IMR-90 (cell line): ENCODE measurements around the gene NSL1. TPM values are rescaled to one million over a fixed set of nuclear protein-coding genes. Genes with fewer than 3 reads are reported as not detected.
A peak's percentile ranks its signal among the peaks of the same experiment; 100 is the strongest.

ENCODE experiments used
- ATAC-seq: fragments of 200-7000 bp; cut with Tn5 transposase; 2 replicates; pipeline ENCODE4 v1.9.1; 2020; ENCODE audit warnings: low read depth, mild to moderate bottlenecking, moderate library complexity
- BruUV-seq: library from RNA; stranded (reverse); fragments of 400-500 nt; replicated peaks from 2 replicates; lab custom pipeline; 2021; lab: Mats Ljungman, UMichigan
- CTCF ChIA-PET: fragments of 300-600 bp; formaldehyde crosslinking; extraction: SDS; loops from one replicate; lab custom pipeline; 2021; ENCODE audit warnings: antibody characterized with exemption; lab: Yijun Ruan, JAX
- POLR2A ChIA-PET: fragments of 300-600 bp; sonication (Branson Sonifier 250); formaldehyde crosslinking; loops from one replicate; lab custom pipeline; 2022; ENCODE audit warnings: antibody characterized with exemption; ENCODE audit not compliant: unreplicated experiment; lab: Charles Lee
- DNase-seq: peaks from one replicate; pipeline ENCODE4 v3.0.0; 2013
- H2AFZ ChIP-seq: replicated peaks from 2 replicates; pipeline ENCODE3; 2013; ENCODE audit warnings: low read length, mild to moderate bottlenecking; ENCODE audit not compliant: poor library complexity
- H2AK5ac ChIP-seq: 2 replicates; pipeline ENCODE4 v1.6.1; 2013; ENCODE audit warnings: low read depth, low read length, inconsistent platforms
- H2AK9ac ChIP-seq: replicated peaks from 2 replicates; pipeline ENCODE3; 2013; ENCODE audit warnings: mild to moderate bottlenecking, low read depth, low read length, moderate library complexity; ENCODE audit not compliant: poor library complexity
- H2BK120ac ChIP-seq: 2 replicates; pipeline ENCODE4 v1.6.1; 2013; ENCODE audit warnings: low read depth, low read length, inconsistent platforms
- H2BK15ac ChIP-seq: 3 replicates; pipeline ENCODE4 v1.6.1; 2013; ENCODE audit warnings: low read depth, low read length, inconsistent platforms
- H2BK20ac ChIP-seq: 2 replicates; pipeline ENCODE4 v1.6.1; 2013; ENCODE audit warnings: low read depth, mild to moderate bottlenecking, inconsistent platforms, low read length, moderate library complexity
- H2BK5ac ChIP-seq: 2 replicates; pipeline ENCODE4 v1.6.1; 2013; ENCODE audit warnings: mild to moderate bottlenecking, low read depth, low read length, inconsistent platforms; ENCODE audit not compliant: poor library complexity, severe bottlenecking
- H3K14ac ChIP-seq: replicated peaks from 2 replicates; pipeline ENCODE4 v1.6.1; 2013; ENCODE audit warnings: low read depth, low read length, inconsistent platforms
- H3K18ac ChIP-seq: 2 replicates; pipeline ENCODE4 v1.6.1; 2013; ENCODE audit warnings: low read depth, low read length, control low read depth
- H3K23ac ChIP-seq: 2 replicates; pipeline ENCODE4 v1.6.1; 2013; ENCODE audit warnings: low read depth, low read length, inconsistent platforms
- H3K27ac ChIP-seq: 2 replicates; pipeline ENCODE4 v1.5.1; 2013; ENCODE audit warnings: mild to moderate bottlenecking, control low read depth, low read length; ENCODE audit not compliant: insufficient read depth
- H3K27me3 ChIP-seq: 2 replicates; pipeline ENCODE4 v1.6.1; 2013; ENCODE audit warnings: low read length; ENCODE audit not compliant: control insufficient read depth, insufficient read depth
- H3K36me3 ChIP-seq: 2 replicates; pipeline ENCODE4 v1.6.1; 2013; ENCODE audit warnings: low read length, mixed read lengths; ENCODE audit not compliant: control insufficient read depth, insufficient read depth
- H3K4ac ChIP-seq: 2 replicates; pipeline ENCODE4 v1.6.1; 2013; ENCODE audit warnings: low read depth, low read length, inconsistent platforms
- H3K4me1 ChIP-seq: 2 replicates; pipeline ENCODE4 v1.6.1; 2013; ENCODE audit warnings: low read length, mixed read lengths; ENCODE audit not compliant: control insufficient read depth, insufficient read depth
- H3K4me2 ChIP-seq: 2 replicates; pipeline ENCODE4 v1.6.1; 2013; ENCODE audit warnings: low read depth, mild to moderate bottlenecking, control low read depth, low read length, moderate library complexity
- H3K4me3 ChIP-seq: 2 replicates; pipeline ENCODE4 v1.5.1; 2013; ENCODE audit warnings: low read depth, mild to moderate bottlenecking, control low read depth, low read length, moderate library complexity; ENCODE audit not compliant: insufficient read depth
- H3K56ac ChIP-seq: 2 replicates; pipeline ENCODE4 v1.6.1; 2013; ENCODE audit warnings: low read length, inconsistent platforms; ENCODE audit not compliant: insufficient read depth; ENCODE audit errors: extremely low read depth
- H3K79me1 ChIP-seq, 2 experiments: 2 replicates each; pipeline ENCODE4 v1.6.1; 2013; ENCODE audit warnings: low read length in 2 of 2, inconsistent platforms in 1 of 2, low read depth in 1 of 2
- H3K9ac ChIP-seq: 2 replicates; pipeline ENCODE4 v1.6.1; 2013; ENCODE audit warnings: low read depth, low read length, control low read depth
- H3K9me1 ChIP-seq: 2 replicates; pipeline ENCODE4 v1.6.1; 2013; ENCODE audit warnings: low read length, inconsistent platforms; ENCODE audit not compliant: insufficient read depth
- H3K9me3 ChIP-seq: 2 replicates; pipeline ENCODE4 v1.6.1; 2013; ENCODE audit warnings: low read length; ENCODE audit not compliant: control insufficient read depth, insufficient read depth
- H4K20me1 ChIP-seq: 2 replicates; pipeline ENCODE4 v1.6.1; 2013; ENCODE audit warnings: low read length, inconsistent platforms; ENCODE audit not compliant: insufficient read depth
- H4K5ac ChIP-seq: 2 replicates; pipeline ENCODE4 v1.6.1; 2013; ENCODE audit warnings: mild to moderate bottlenecking, low read depth, low read length, control low read depth
- H4K8ac ChIP-seq, 2 experiments: 2 replicates each; pipeline ENCODE4 v1.6.1; 2013; ENCODE audit warnings: low read depth in 2 of 2, low read length in 2 of 2, control low read depth in 1 of 2, inconsistent platforms in 1 of 2
- H4K91ac ChIP-seq: 2 replicates; pipeline ENCODE4 v1.6.1; 2013; ENCODE audit warnings: low read depth, low read length, inconsistent platforms; ENCODE audit not compliant: insufficient read depth
- BHLHE40 ChIP-seq: fragments of 150-350 bp; IDR thresholded peaks from 2 replicates; pipeline ENCODE4 v1.6.1; 2016; ENCODE audit warnings: mild to moderate bottlenecking, low read depth, low read length
- CEBPB ChIP-seq: IDR thresholded peaks from 2 replicates; pipeline ENCODE4 v1.6.1; 2012; ENCODE audit warnings: low read depth, low read length, improper control_type of control experiment
- CHD1 ChIP-seq: IDR thresholded peaks from 2 replicates; pipeline ENCODE4 v1.6.1; 2012; ENCODE audit warnings: low read depth, low read length, improper control_type of control experiment
- CTCF ChIP-seq: conservative IDR thresholded peaks from 2 replicates; pipeline ENCODE4 v1.5.1; 2012; ENCODE audit warnings: mild to moderate bottlenecking, low read depth, low read length, improper control_type of control experiment
- ELK1 ChIP-seq: fragments of 150-350 bp; IDR thresholded peaks from 2 replicates; pipeline ENCODE4 v1.6.1; 2016; ENCODE audit warnings: low read depth, mild to moderate bottlenecking, low read length, moderate library complexity, borderline replicate concordance
- FOS ChIP-seq: fragments of 150-350 bp; IDR thresholded peaks from 2 replicates; pipeline ENCODE4 v1.6.1; 2016; ENCODE audit warnings: low read depth, low read length
- MAFK ChIP-seq: IDR thresholded peaks from 2 replicates; pipeline ENCODE4 v1.6.1; 2012; ENCODE audit warnings: low read depth, low read length, improper control_type of control experiment
- MAZ ChIP-seq: IDR thresholded peaks from 2 replicates; pipeline ENCODE4 v1.6.1; 2012; ENCODE audit warnings: low read depth, mild to moderate bottlenecking, low read length, improper control_type of control experiment, moderate library complexity, borderline replicate concordance
- MXI1 ChIP-seq: IDR thresholded peaks from 2 replicates; pipeline ENCODE4 v1.6.1; 2012; ENCODE audit warnings: low read depth, mild to moderate bottlenecking, low read length, moderate library complexity, borderline replicate concordance
- NFE2L2 ChIP-seq: fragments of 150-350 bp; IDR thresholded peaks from 2 replicates; pipeline ENCODE4 v1.6.1; 2016; ENCODE audit warnings: low read depth, mild to moderate bottlenecking, low read length
- POLR2A ChIP-seq: IDR thresholded peaks from 2 replicates; pipeline ENCODE4 v1.6.1; 2012; ENCODE audit warnings: mild to moderate bottlenecking, low read depth, low read length
- RAD21 ChIP-seq: IDR thresholded peaks from 2 replicates; pipeline ENCODE4 v1.6.1; 2012; ENCODE audit warnings: low read length, improper control_type of control experiment
- RCOR1 ChIP-seq: IDR thresholded peaks from 2 replicates; pipeline ENCODE4 v1.6.1; 2012; ENCODE audit warnings: mild to moderate bottlenecking, low read length, improper control_type of control experiment; ENCODE audit not compliant: insufficient replicate concordance
- RFX5 ChIP-seq: IDR thresholded peaks from 2 replicates; pipeline ENCODE4 v1.8.0; 2012; ENCODE audit warnings: low read depth, mild to moderate bottlenecking, low read length, moderate library complexity
- SMC3 ChIP-seq: fragments of 150-350 bp; IDR thresholded peaks from 2 replicates; pipeline ENCODE4 v1.6.1; 2016; ENCODE audit warnings: low read depth, mild to moderate bottlenecking, antibody characterized with exemption, low read length, moderate library complexity
- WGBS, 2 experiments: methylation state at CpG; one replicate each; pipeline versions ENCODE4 v1.1.5 to v1.1.7; 2013; ENCODE audit warnings: missing lambda C conversion rate in 2 of 2; ENCODE audit not compliant: insufficient read length in 1 of 2; ENCODE audit errors: extremely low coverage in 2 of 2; 5-methylcytosine and 5-hydroxymethylcytosine counted together
- dilution Hi-C: fragments of 300-500 bp; cut with HindIII; formaldehyde crosslinking; loops from one replicate; pipeline ENCODE4 v1.14.3; 2018; ENCODE audit warnings: low sequenced_read_pairs; ENCODE audit not compliant: unreplicated experiment
- in situ Hi-C: fragments of 300-500 bp; cut with MboI; formaldehyde crosslinking; loops from 3 replicates; pipeline ENCODE4 v1.14.3; 2019; ENCODE audit warnings: low sequenced_read_pairs, inconsistent platforms, mixed read lengths
- intact Hi-C: fragments of 100-400 bp; cut with micrococcal nuclease; formaldehyde crosslinking; loops from 2 replicates; pipeline ENCODE4 v1.10.0; 2022
- polyA plus RNA-seq, 3 experiments: library from polyadenylated mRNA; depleted of rRNA; stranded (reverse); fragments of >200 nt; gene quantifications; 2 replicates each; pipeline ENCODE4 v1.2.3, GENCODE V29; 2012; ENCODE audit warnings: low replicate concordance in 1 of 3
- total RNA-seq: library from RNA; depleted of rRNA; stranded (reverse); fragments of >200 nt; gene quantifications from 2 replicates; pipeline ENCODE4 v1.2.3, GENCODE V29; 2012
- TF ChIP-seq, protein P1 (sequence below): fragments of 150-350 bp; IDR thresholded peaks from 2 replicates; pipeline ENCODE4 v1.6.1; 2017; ENCODE audit warnings: mild to moderate bottlenecking, antibody characterized with exemption, low read length, low read depth

NSL1 gene
- total and polyA plus RNA-seq, 2 of the 4 experiments (the other 2 are of a cell fraction), result 19.1 to 42.5 TPM

DNA sequence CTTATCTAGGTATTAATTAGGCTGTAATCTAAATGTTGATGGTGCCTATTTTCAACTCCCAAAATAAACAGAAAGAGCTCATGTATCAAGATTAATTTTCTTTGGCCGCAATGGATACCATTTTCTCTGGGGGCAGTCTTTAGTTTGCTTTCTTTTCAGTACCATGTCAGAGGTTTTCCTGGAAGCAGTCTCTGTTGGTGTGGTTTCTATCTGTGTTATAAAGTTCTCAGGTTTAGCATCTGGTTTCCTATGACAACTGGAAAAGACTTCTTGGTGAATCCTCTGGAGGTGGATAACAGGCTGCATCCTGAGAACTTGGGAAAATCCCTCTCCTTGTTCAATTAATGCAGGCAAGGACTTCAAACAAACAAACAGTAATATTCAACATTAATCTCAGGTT is 53.2 kb downstream of the NSL1 start:
- CTCF ChIA-PET, result interaction anchor here (2.3 kb wide), 1 partner anchor 11 kb away, joined by 7 read pairs; no protein-coding TSS in a partner anchor
- TF ChIP-seq CEBPB, result no peak
- TF ChIP-seq RCOR1, result no peak
- TF ChIP-seq CTCF, result no peak
- TF ChIP-seq NFE2L2, result no peak
- no peak for TF ChIP-seq MAZ
- TF ChIP-seq FOS, result no peak
- TF ChIP-seq RAD21, result no peak
- TF ChIP-seq CHD1, result no peak
- TF ChIP-seq POLR2A, result no peak
- TF ChIP-seq SMC3, result no peak
- TF ChIP-seq, protein P1, sequence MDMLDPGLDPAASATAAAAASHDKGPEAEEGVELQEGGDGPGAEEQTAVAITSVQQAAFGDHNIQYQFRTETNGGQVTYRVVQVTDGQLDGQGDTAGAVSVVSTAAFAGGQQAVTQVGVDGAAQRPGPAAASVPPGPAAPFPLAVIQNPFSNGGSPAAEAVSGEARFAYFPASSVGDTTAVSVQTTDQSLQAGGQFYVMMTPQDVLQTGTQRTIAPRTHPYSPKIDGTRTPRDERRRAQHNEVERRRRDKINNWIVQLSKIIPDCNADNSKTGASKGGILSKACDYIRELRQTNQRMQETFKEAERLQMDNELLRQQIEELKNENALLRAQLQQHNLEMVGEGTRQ, result no peak
- TF ChIP-seq MXI1, result no peak
- TF ChIP-seq RFX5, result no peak
- no peak for TF ChIP-seq MAFK
- TF ChIP-seq BHLHE40, result no peak
- TF ChIP-seq ELK1, result no peak
- no peaks in the 10 kb centered on the region for H3K36me3 ChIP-seq
- H3K4me1 ChIP-seq, result no peaks in the 10 kb centered on the region
- ATAC-seq (no peak), DNase-seq (peak; percentile 69)
- no peak overlapping the region for H2BK120ac ChIP-seq
- H2AK5ac ChIP-seq, result no peak overlapping the region
- no peak overlapping the region for H3K14ac ChIP-seq
- no peaks in the 10 kb centered on the region for H3K27me3 ChIP-seq
- H2BK5ac ChIP-seq, result no peak overlapping the region
- H3K27ac ChIP-seq, result no peak overlapping the region
- H2AK9ac ChIP-seq, result no peak overlapping the region
- no peak overlapping the region for H4K8ac ChIP-seq
- H3K4me2 ChIP-seq, result no peak overlapping the region
- no peak overlapping the region for H3K4ac ChIP-seq
- no peaks in the 10 kb centered on the region for H3K9me3 ChIP-seq
- H2AFZ ChIP-seq, result no peak overlapping the region
- WGBS, 2 experiments, result no CpG with 5 or more reads among the region's 1 CpG
- H2BK15ac ChIP-seq, result no peak overlapping the region
- no peak overlapping the region for H2BK20ac ChIP-seq
- BruUV-seq, result no TSS peak
- H3K9me1 ChIP-seq, result no peaks in the 10 kb centered on the region
- no peaks in the 10 kb centered on the region for H4K20me1 ChIP-seq
- dilution Hi-C loops, result no loop called here
- in situ Hi-C loops, result no loop called here
- intact Hi-C loops, result no loop called here
- H3K4me3 ChIP-seq, result no peak overlapping the region
- H3K79me1 ChIP-seq, result peaks cover 4 to 6% of the 10 kb centered on the region in 2 experiments; a peak in 1 of 4 replicates
- H3K23ac ChIP-seq, result no peak overlapping the region
- H3K18ac ChIP-seq, result no peak overlapping the region
- H3K56ac ChIP-seq, result no peak overlapping the region
- no peak overlapping the region for H4K91ac ChIP-seq
- POLR2A ChIA-PET, result no interaction called here
- no peak overlapping the region for H4K5ac ChIP-seq
- H3K9ac ChIP-seq, result no peak overlapping the region
